IMR-90 (cell line): ENCODE results near the gene TBX4. TPM values are rescaled to one million over a fixed set of nuclear protein-coding genes. Genes with fewer than 3 reads are reported as not detected.

ENCODE experiments used
- ATAC-seq: fragments of 200-7000 bp; cut with Tn5 transposase; 2 replicates; pipeline ENCODE4 v1.9.1; 2020; ENCODE audit warnings: low read depth, mild to moderate bottlenecking, moderate library complexity
- BruUV-seq: library from RNA; stranded (reverse); fragments of 400-500 nt; replicated peaks from 2 replicates; lab custom pipeline; 2021; lab: Mats Ljungman, UMichigan
- CTCF ChIA-PET: fragments of 300-600 bp; formaldehyde crosslinking; extraction: SDS; loops from one replicate; lab custom pipeline; 2021; ENCODE audit warnings: antibody characterized with exemption; lab: Yijun Ruan, JAX
- POLR2A ChIA-PET: fragments of 300-600 bp; sonication (Branson Sonifier 250); formaldehyde crosslinking; loops from one replicate; lab custom pipeline; 2022; ENCODE audit warnings: antibody characterized with exemption; ENCODE audit not compliant: unreplicated experiment; lab: Charles Lee
- DNase-seq: peaks from one replicate; pipeline ENCODE4 v3.0.0; 2013
- H2AFZ ChIP-seq: replicated peaks from 2 replicates; pipeline ENCODE3; 2013; ENCODE audit warnings: low read length, mild to moderate bottlenecking; ENCODE audit not compliant: poor library complexity
- H2AK5ac ChIP-seq: 2 replicates; pipeline ENCODE4 v1.6.1; 2013; ENCODE audit warnings: low read depth, low read length, inconsistent platforms
- H2AK9ac ChIP-seq: replicated peaks from 2 replicates; pipeline ENCODE3; 2013; ENCODE audit warnings: mild to moderate bottlenecking, low read depth, low read length, moderate library complexity; ENCODE audit not compliant: poor library complexity
- H2BK120ac ChIP-seq: 2 replicates; pipeline ENCODE4 v1.6.1; 2013; ENCODE audit warnings: low read depth, low read length, inconsistent platforms
- H2BK15ac ChIP-seq: 3 replicates; pipeline ENCODE4 v1.6.1; 2013; ENCODE audit warnings: low read depth, low read length, inconsistent platforms
- H2BK20ac ChIP-seq: 2 replicates; pipeline ENCODE4 v1.6.1; 2013; ENCODE audit warnings: low read depth, mild to moderate bottlenecking, inconsistent platforms, low read length, moderate library complexity
- H2BK5ac ChIP-seq: 2 replicates; pipeline ENCODE4 v1.6.1; 2013; ENCODE audit warnings: mild to moderate bottlenecking, low read depth, low read length, inconsistent platforms; ENCODE audit not compliant: poor library complexity, severe bottlenecking
- H3K14ac ChIP-seq: replicated peaks from 2 replicates; pipeline ENCODE4 v1.6.1; 2013; ENCODE audit warnings: low read depth, low read length, inconsistent platforms
- H3K18ac ChIP-seq: 2 replicates; pipeline ENCODE4 v1.6.1; 2013; ENCODE audit warnings: low read depth, low read length, control low read depth
- H3K23ac ChIP-seq: 2 replicates; pipeline ENCODE4 v1.6.1; 2013; ENCODE audit warnings: low read depth, low read length, inconsistent platforms
- H3K27ac ChIP-seq: 2 replicates; pipeline ENCODE4 v1.5.1; 2013; ENCODE audit warnings: mild to moderate bottlenecking, control low read depth, low read length; ENCODE audit not compliant: insufficient read depth
- H3K27me3 ChIP-seq: 2 replicates; pipeline ENCODE4 v1.6.1; 2013; ENCODE audit warnings: low read length; ENCODE audit not compliant: control insufficient read depth, insufficient read depth
- H3K36me3 ChIP-seq: 2 replicates; pipeline ENCODE4 v1.6.1; 2013; ENCODE audit warnings: low read length, mixed read lengths; ENCODE audit not compliant: control insufficient read depth, insufficient read depth
- H3K4ac ChIP-seq: 2 replicates; pipeline ENCODE4 v1.6.1; 2013; ENCODE audit warnings: low read depth, low read length, inconsistent platforms
- H3K4me1 ChIP-seq: 2 replicates; pipeline ENCODE4 v1.6.1; 2013; ENCODE audit warnings: low read length, mixed read lengths; ENCODE audit not compliant: control insufficient read depth, insufficient read depth
- H3K4me2 ChIP-seq: 2 replicates; pipeline ENCODE4 v1.6.1; 2013; ENCODE audit warnings: low read depth, mild to moderate bottlenecking, control low read depth, low read length, moderate library complexity
- H3K4me3 ChIP-seq: 2 replicates; pipeline ENCODE4 v1.5.1; 2013; ENCODE audit warnings: low read depth, mild to moderate bottlenecking, control low read depth, low read length, moderate library complexity; ENCODE audit not compliant: insufficient read depth
- H3K56ac ChIP-seq: 2 replicates; pipeline ENCODE4 v1.6.1; 2013; ENCODE audit warnings: low read length, inconsistent platforms; ENCODE audit not compliant: insufficient read depth; ENCODE audit errors: extremely low read depth
- H3K79me1 ChIP-seq, 2 experiments: 2 replicates each; pipeline ENCODE4 v1.6.1; 2013; ENCODE audit warnings: low read length in 2 of 2, inconsistent platforms in 1 of 2, low read depth in 1 of 2
- H3K9ac ChIP-seq: 2 replicates; pipeline ENCODE4 v1.6.1; 2013; ENCODE audit warnings: low read depth, low read length, control low read depth
- H3K9me1 ChIP-seq: 2 replicates; pipeline ENCODE4 v1.6.1; 2013; ENCODE audit warnings: low read length, inconsistent platforms; ENCODE audit not compliant: insufficient read depth
- H3K9me3 ChIP-seq: 2 replicates; pipeline ENCODE4 v1.6.1; 2013; ENCODE audit warnings: low read length; ENCODE audit not compliant: control insufficient read depth, insufficient read depth
- H4K20me1 ChIP-seq: 2 replicates; pipeline ENCODE4 v1.6.1; 2013; ENCODE audit warnings: low read length, inconsistent platforms; ENCODE audit not compliant: insufficient read depth
- H4K5ac ChIP-seq: 2 replicates; pipeline ENCODE4 v1.6.1; 2013; ENCODE audit warnings: mild to moderate bottlenecking, low read depth, low read length, control low read depth
- H4K8ac ChIP-seq, 2 experiments: 2 replicates each; pipeline ENCODE4 v1.6.1; 2013; ENCODE audit warnings: low read depth in 2 of 2, low read length in 2 of 2, control low read depth in 1 of 2, inconsistent platforms in 1 of 2
- H4K91ac ChIP-seq: 2 replicates; pipeline ENCODE4 v1.6.1; 2013; ENCODE audit warnings: low read depth, low read length, inconsistent platforms; ENCODE audit not compliant: insufficient read depth
- CEBPB ChIP-seq: IDR thresholded peaks from 2 replicates; pipeline ENCODE4 v1.6.1; 2012; ENCODE audit warnings: low read depth, low read length, improper control_type of control experiment
- CHD1 ChIP-seq: IDR thresholded peaks from 2 replicates; pipeline ENCODE4 v1.6.1; 2012; ENCODE audit warnings: low read depth, low read length, improper control_type of control experiment
- MAFK ChIP-seq: IDR thresholded peaks from 2 replicates; pipeline ENCODE4 v1.6.1; 2012; ENCODE audit warnings: low read depth, low read length, improper control_type of control experiment
- MXI1 ChIP-seq: IDR thresholded peaks from 2 replicates; pipeline ENCODE4 v1.6.1; 2012; ENCODE audit warnings: low read depth, mild to moderate bottlenecking, low read length, moderate library complexity, borderline replicate concordance
- RAD21 ChIP-seq: IDR thresholded peaks from 2 replicates; pipeline ENCODE4 v1.6.1; 2012; ENCODE audit warnings: low read length, improper control_type of control experiment
- RCOR1 ChIP-seq: IDR thresholded peaks from 2 replicates; pipeline ENCODE4 v1.6.1; 2012; ENCODE audit warnings: mild to moderate bottlenecking, low read length, improper control_type of control experiment; ENCODE audit not compliant: insufficient replicate concordance
- RFX5 ChIP-seq: IDR thresholded peaks from 2 replicates; pipeline ENCODE4 v1.8.0; 2012; ENCODE audit warnings: low read depth, mild to moderate bottlenecking, low read length, moderate library complexity
- dilution Hi-C: fragments of 300-500 bp; cut with HindIII; formaldehyde crosslinking; loops from one replicate; pipeline ENCODE4 v1.14.3; 2018; ENCODE audit warnings: low sequenced_read_pairs; ENCODE audit not compliant: unreplicated experiment
- in situ Hi-C: fragments of 300-500 bp; cut with MboI; formaldehyde crosslinking; loops from 3 replicates; pipeline ENCODE4 v1.14.3; 2019; ENCODE audit warnings: low sequenced_read_pairs, inconsistent platforms, mixed read lengths
- intact Hi-C: fragments of 100-400 bp; cut with micrococcal nuclease; formaldehyde crosslinking; loops from 2 replicates; pipeline ENCODE4 v1.10.0; 2022
- polyA plus RNA-seq, 3 experiments: library from polyadenylated mRNA; depleted of rRNA; stranded (reverse); fragments of >200 nt; gene quantifications; 2 replicates each; pipeline ENCODE4 v1.2.3, GENCODE V29; 2012; ENCODE audit warnings: low replicate concordance in 1 of 3
- total RNA-seq: library from RNA; depleted of rRNA; stranded (reverse); fragments of >200 nt; gene quantifications from 2 replicates; pipeline ENCODE4 v1.2.3, GENCODE V29; 2012
- TF ChIP-seq, protein P1 (sequence below): fragments of 150-350 bp; IDR thresholded peaks from 2 replicates; pipeline ENCODE4 v1.6.1; 2017; ENCODE audit warnings: mild to moderate bottlenecking, antibody characterized with exemption, low read length, low read depth
- TF ChIP-seq, protein P2 (sequence below): fragments of 150-350 bp; IDR thresholded peaks from 2 replicates; pipeline ENCODE4 v1.6.1; 2016; ENCODE audit warnings: low read depth, mild to moderate bottlenecking, low read length, moderate library complexity, borderline replicate concordance

The TBX4 gene
- total and polyA plus RNA-seq, 2 of the 4 experiments (the other 2 are of a cell fraction): 0.05 TPM; not detected in 1

DNA sequence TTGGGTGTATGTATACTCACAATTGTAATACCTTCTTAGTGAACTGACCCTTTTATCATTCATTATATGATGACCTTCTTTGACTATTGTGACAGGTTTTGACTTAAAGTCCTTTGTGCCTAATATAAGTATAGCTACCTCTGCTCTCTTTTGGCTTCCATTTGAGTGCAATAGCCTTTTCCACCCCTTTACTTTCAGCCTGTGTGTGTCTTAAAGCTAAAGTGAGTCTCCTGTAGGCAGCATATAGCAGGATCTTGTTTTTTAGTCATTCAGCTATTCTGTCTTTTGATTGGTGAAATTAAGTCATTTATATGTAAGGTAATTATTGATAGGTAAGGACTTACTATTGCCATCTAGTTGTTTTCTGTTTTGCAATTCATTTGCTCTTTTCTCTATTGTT, 15.9 kb upstream of the TBX4 start:
- no peak overlapping the region for H2AK9ac ChIP-seq
- H2BK20ac ChIP-seq: no peak overlapping the region
- POLR2A ChIA-PET: no interaction called here
- H3K4me1 ChIP-seq: peaks cover 3% of the 10 kb centered on the region
- no peak for ATAC-seq
- H3K4me3 ChIP-seq: no peak overlapping the region
- no peaks in the 10 kb centered on the region for H4K20me1 ChIP-seq
- no peak overlapping the region for H4K91ac ChIP-seq
- peaks cover 3% of the 10 kb centered on the region; the same call in 1 of the 2 replicates for H3K9me1 ChIP-seq
- no peak overlapping the region for H3K4ac ChIP-seq
- no peak overlapping the region for H2BK120ac ChIP-seq
- H3K9me3 ChIP-seq: peaks cover 14% of the 10 kb centered on the region
- H4K5ac ChIP-seq: no peak overlapping the region
- no peak for TF ChIP-seq RFX5
- TF ChIP-seq RCOR1: no peak
- no peak for TF ChIP-seq CHD1
- no peak for TF ChIP-seq MXI1
- TF ChIP-seq, protein P1, sequence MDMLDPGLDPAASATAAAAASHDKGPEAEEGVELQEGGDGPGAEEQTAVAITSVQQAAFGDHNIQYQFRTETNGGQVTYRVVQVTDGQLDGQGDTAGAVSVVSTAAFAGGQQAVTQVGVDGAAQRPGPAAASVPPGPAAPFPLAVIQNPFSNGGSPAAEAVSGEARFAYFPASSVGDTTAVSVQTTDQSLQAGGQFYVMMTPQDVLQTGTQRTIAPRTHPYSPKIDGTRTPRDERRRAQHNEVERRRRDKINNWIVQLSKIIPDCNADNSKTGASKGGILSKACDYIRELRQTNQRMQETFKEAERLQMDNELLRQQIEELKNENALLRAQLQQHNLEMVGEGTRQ: no peak
- no peak for TF ChIP-seq CEBPB
- TF ChIP-seq MAFK: no peak
- no peak for TF ChIP-seq RAD21
- TF ChIP-seq, protein P2, sequence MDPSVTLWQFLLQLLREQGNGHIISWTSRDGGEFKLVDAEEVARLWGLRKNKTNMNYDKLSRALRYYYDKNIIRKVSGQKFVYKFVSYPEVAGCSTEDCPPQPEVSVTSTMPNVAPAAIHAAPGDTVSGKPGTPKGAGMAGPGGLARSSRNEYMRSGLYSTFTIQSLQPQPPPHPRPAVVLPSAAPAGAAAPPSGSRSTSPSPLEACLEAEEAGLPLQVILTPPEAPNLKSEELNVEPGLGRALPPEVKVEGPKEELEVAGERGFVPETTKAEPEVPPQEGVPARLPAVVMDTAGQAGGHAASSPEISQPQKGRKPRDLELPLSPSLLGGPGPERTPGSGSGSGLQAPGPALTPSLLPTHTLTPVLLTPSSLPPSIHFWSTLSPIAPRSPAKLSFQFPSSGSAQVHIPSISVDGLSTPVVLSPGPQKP: no peak
- H3K18ac ChIP-seq: no peak overlapping the region
- no peak overlapping the region for H3K4me2 ChIP-seq
- H3K9ac ChIP-seq: no peak overlapping the region
- dilution Hi-C loops (no loop called here), intact Hi-C loops (no loop called here), in situ Hi-C loops (no loop called here)
- H2AK5ac ChIP-seq: no peak overlapping the region
- H3K79me1 ChIP-seq: no peaks in the 10 kb centered on the region
- H3K27me3 ChIP-seq: peaks cover 11% of the 10 kb centered on the region
- no TSS peak for BruUV-seq
- no peak overlapping the region for H2BK15ac ChIP-seq
- H3K56ac ChIP-seq: no peak overlapping the region
- H3K27ac ChIP-seq: no peak overlapping the region
- H2AFZ ChIP-seq: no peak overlapping the region
- no peak overlapping the region for H3K23ac ChIP-seq
- H4K8ac ChIP-seq: no peak overlapping the region
- no peak overlapping the region for H3K14ac ChIP-seq
- DNase-seq: no peak
- CTCF ChIA-PET: no interaction called here
- no peaks in the 10 kb centered on the region for H3K36me3 ChIP-seq
- no peak overlapping the region for H2BK5ac ChIP-seq
